Adrenal gland (tissue), 12 donors: Measurements from ENCODE around the gene IL17RC. TPM values are rescaled to one million over a fixed set of nuclear protein-coding genes. Genes with fewer than 3 reads are reported as not detected.
"Not testable (repeated sequence)": the region's sequence is repeated elsewhere in the genome, so short reads cannot be mapped to it uniquely, and the experiment has no call there.

Experiments used
- DNase-seq, 7 donors: peaks; one replicate each; pipeline ENCODE4 v3.0.0-alpha.2; 2019 to 2020
- H3K27ac ChIP-seq, 5 donors: fragments of 200-600 bp; sonication (generic) in 4 of 5; 1 replicate in 3 of 5; 2 replicates in 2 of 5; pipeline versions ENCODE4 v1.5.1 to v1.8.0; 2016 to 2020; ENCODE audit warnings: mild to moderate bottlenecking in 1 of 5
- H3K27me3 ChIP-seq: fragments of 200-600 bp; 2 replicates; pipeline ENCODE4 v1.8.0; 2021
- H3K36me3 ChIP-seq, 2 donors: fragments of 200-600 bp; replicated peaks in 1 of 2; 1 replicate in 1 of 2; 2 replicates in 1 of 2; pipeline versions ENCODE4 v1.5.1 to v1.8.0; 2018 to 2022
- H3K4me1 ChIP-seq, 2 donors: fragments of 200-600 bp; replicated peaks in 1 of 2; 1 replicate in 1 of 2; 2 replicates in 1 of 2; pipeline versions ENCODE4 v1.5.1 to v1.8.0; 2018 to 2021
- H3K4me3 ChIP-seq, 4 donors: fragments of 200-600 bp; sonication (generic) in 3 of 4; one replicate each; pipeline ENCODE4 v1.5.1; 2016 to 2018
- H3K9me3 ChIP-seq, 3 donors: fragments of 200-600 bp; sonication (generic) in 1 of 3; replicated peaks in 1 of 3; 1 replicate in 2 of 3; 2 replicates in 1 of 3; pipeline versions ENCODE4 v1.5.1 to v1.8.0; 2016 to 2021
- CTCF ChIP-seq, 6 experiments: fragments of 450-650 bp in 4 of 6; fragments of 200-600 bp in 2 of 6; sonication (generic) in 1 of 6; IDR thresholded peaks; 1 replicate in 5 of 6; 2 replicates in 1 of 6; pipeline versions ENCODE4 v1.5.1 to v1.8.0; 2016 to 2021; ENCODE audit warnings: antibody characterized with exemption in 6 of 6, mild to moderate bottlenecking in 2 of 6, moderate library complexity in 1 of 6
- POLR2A ChIP-seq, 2 donors: fragments of 450-650 bp; IDR thresholded peaks; one replicate each; pipeline ENCODE4 v1.6.1; 2017; ENCODE audit warnings: antibody characterized with exemption in 2 of 2, mild to moderate bottlenecking in 2 of 2, moderate library complexity in 1 of 2
- WGBS, 4 donors: extraction: QIAGEN DNeasy Blood & Tissue Kit in 2 of 4; methylation state at CpG; one replicate each; pipeline versions ENCODE4 v1.1.5 to v1.1.7; 2013 to 2017; 5-methylcytosine and 5-hydroxymethylcytosine counted together
- intact Hi-C, 2 donors: fragments of 100-400 bp; cut with DNase I; formaldehyde crosslinking; loops; one replicate each; pipeline versions ENCODE4 v1.14.1 to v1.15.0; 2022 to 2023
- polyA plus RNA-seq, 3 donors: library from polyadenylated mRNA; stranded (reverse); fragments of 200-250 nt in 2 of 3; fragments of 350-450 nt in 1 of 3; fragmentation: Illumina TruSeq in 1 of 3; extraction: RNeasy Lipid Tissue Mini Kit (QIAGEN cat#74804) in 1 of 3; gene quantifications; one replicate each; pipeline ENCODE4 v1.2.3, GENCODE V29; 2013 to 2014
- total RNA-seq, 9 donors: library from RNA; depleted of rRNA in 4 of 9; stranded (reverse); fragments of >200 nt in 4 of 9; fragments of 120-200 nt in 1 of 9; fragmentation: NEBNext Ultra II Directional in 1 of 9; extraction: Animal tissue kit (Norgen Biotek cat#: 25700) in 1 of 9; gene quantifications; one replicate each; pipeline versions ENCODE4 v1.1.0 to v1.2.4, GENCODE V29; 2013 to 2023
- donor health status: healthy with polysubstance abuse.
- donor health status: Bipolar disorder and iron deficiency.
- donor health status: DM: yes; HTN: yes; CAD: no.
- donor health status: DM: no; HTN: no; CAD: no.
- donor health status: DM: no; HTN: no; CAD: no.
- donor health status: DM: yes; HTN: yes; CAD: no.

IL17RC gene
- total and polyA plus RNA-seq, 12 donors, result 20.5 to 283 (median 90.4) TPM

DNA sequence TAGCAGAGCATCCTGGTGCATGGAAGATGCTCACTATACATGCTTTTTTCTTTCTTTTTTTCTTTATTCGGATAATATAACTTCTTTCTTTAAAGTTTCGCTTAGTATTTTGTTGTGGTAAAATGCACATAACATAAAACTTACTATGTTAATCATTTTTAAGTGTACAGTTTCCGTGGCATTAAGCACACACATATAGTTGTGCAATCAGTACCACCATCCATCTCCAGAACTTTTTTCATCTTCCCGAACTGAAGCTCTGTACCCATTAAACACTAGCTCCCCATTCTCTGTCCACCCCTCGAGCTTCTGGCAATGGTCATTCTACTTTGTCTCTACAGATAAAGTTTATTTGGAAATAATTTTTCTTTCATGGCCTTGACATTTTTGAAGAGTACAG lies 27.5 kb upstream of the IL17RC start:
- DNase-seq, result peak in 2 of 7 donors; percentile 26 to 49
- 48 to 52% (median 50%) methylated on average over 5 of the region's 5 CpGs for WGBS, 4 donors
- Histone ChIP-seq H3K4me1 (peaks cover 19 to 52% of the 10 kb centered on the region in 2 donors), H3K27ac (peak overlapping the region in 4 of 5 donors; percentile 51 to 98 (median 94)), H3K27me3 (no peaks in the 10 kb centered on the region), H3K9me3 (no peaks in the 10 kb centered on the region), H3K36me3 (peaks cover 0 to 13% of the 10 kb centered on the region in 2 donors), H3K4me3 (no peak overlapping the region)
- intact Hi-C loops, result no loop called here
- TF ChIP-seq CTCF (IDR thresholded peaks at IDR 0.05) (no peak), POLR2A (IDR thresholded peaks at IDR 0.05) (no peak)

- DNase-seq, result peak; percentile 90 to 96 (median 91)
- intact Hi-C loops, result no loop called here
- Histone ChIP-seq H3K27ac (peak within 1 kb of the TSS; percentile 75 to 98 (median 93)), H3K27me3 (no peaks in the 10 kb centered on the region), H3K9me3 (no peaks in the 10 kb centered on the region), H3K4me1 (peaks cover 19 to 48% of the 10 kb centered on the region in 2 donors), H3K4me3 (peak within 1 kb of the TSS; percentile 70 to 99 (median 90)), H3K36me3 (peaks cover 0 to 13% of the 10 kb centered on the region in 2 donors)
- 0 to 8% (median 0%) methylated on average over 1 to 62 of the region's 62 CpGs for WGBS, 4 donors
- TF ChIP-seq CTCF (IDR thresholded peaks at IDR 0.05), result no peak
- TF ChIP-seq POLR2A (IDR thresholded peaks at IDR 0.05), result peak; percentile 87 to 96
Measured at GRCh38 chr3:9890249-9891071, 26.4 kb upstream of the IL17RC start, which contains the start of gene JAGN1. JAGN1 (plus strand) TSS chr3:9890610; CDS start chr3:9890723, 113 bp downstream.

DNA sequence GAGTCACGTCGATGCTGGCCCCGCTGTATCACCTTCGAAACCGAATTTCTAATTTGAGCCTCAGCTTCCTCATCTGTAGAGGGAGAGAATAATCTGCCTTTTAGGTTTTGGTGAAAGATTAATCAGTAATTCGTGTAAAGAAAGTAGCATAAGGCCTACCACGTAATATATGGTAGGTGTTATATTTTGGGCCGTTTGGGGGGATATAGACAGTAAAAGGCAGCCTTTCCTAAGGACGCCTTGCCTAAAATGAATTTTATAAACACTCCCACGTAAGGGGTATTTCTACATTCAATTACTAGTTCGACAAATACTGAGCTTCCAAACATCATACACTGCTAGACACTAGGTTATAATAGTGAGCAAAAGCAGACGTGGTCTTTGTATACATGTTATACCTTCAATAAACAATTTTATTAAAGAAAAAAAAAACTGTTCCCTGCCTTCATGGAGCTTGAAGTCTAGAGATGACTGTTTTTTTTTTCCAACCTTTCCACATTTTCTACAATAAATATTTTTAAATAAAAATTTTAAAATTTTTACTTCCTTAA lies 25.8 kb upstream of the IL17RC start:
- TF ChIP-seq POLR2A (IDR thresholded peaks at IDR 0.05) (no peak), CTCF (IDR thresholded peaks at IDR 0.05) (no peak)
- DNase-seq, result no peak
- Histone ChIP-seq H3K27ac (peak overlapping the region; percentile 75 to 98 (median 93)), H3K36me3 (peaks cover 0 to 13% of the 10 kb centered on the region in 2 donors), H3K9me3 (no peaks in the 10 kb centered on the region), H3K4me3 (peak overlapping the region; percentile 70 to 99 (median 90)), H3K27me3 (no peaks in the 10 kb centered on the region), H3K4me1 (peaks cover 19 to 48% of the 10 kb centered on the region in 2 donors)
- intact Hi-C loops, result no loop called here
- WGBS, 4 donors, result 10 to 15% (median 10%) methylated on average over 10 to 12 of the region's 12 CpGs

DNA sequence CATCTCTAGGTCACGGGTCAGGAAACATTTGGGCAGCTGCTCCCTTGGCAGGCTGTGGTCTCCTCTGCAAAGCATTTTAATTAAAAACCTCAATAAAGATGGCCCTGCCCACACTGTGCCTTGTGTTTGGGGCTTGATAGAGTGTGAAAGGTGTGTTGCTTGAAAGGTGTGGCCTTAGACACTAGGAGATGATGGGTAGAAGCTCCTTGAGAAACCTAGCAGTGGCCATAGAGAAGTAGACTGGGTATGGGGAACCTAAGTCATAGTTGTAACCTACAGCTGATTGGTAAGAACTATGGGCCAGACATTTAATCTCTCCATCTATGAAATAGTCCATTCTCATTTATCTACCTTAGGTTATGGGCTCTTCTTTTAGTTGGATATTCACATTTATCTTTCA lies 23.2 kb upstream of the IL17RC start:
- H3K4me1 ChIP-seq, result peaks cover 33 to 56% of the 10 kb centered on the region in 2 donors
- no peak overlapping the region for H3K4me3 ChIP-seq
- no peaks in the 10 kb centered on the region for H3K9me3 ChIP-seq
- DNase-seq, result no peak
- H3K36me3 ChIP-seq, result peaks cover 0 to 13% of the 10 kb centered on the region in 2 donors
- WGBS, 4 donors, result 58 to 74% (median 71%) methylated on average over 1 of the region's 1 CpG
- H3K27ac ChIP-seq, result peak overlapping the region in 3 of 5 donors; percentile 20 to 70 (median 39)
- intact Hi-C loops, result no loop called here
- no peak for TF ChIP-seq CTCF (IDR thresholded peaks at IDR 0.05)
- no peak for TF ChIP-seq POLR2A (IDR thresholded peaks at IDR 0.05)
- H3K27me3 ChIP-seq, result no peaks in the 10 kb centered on the region

DNA sequence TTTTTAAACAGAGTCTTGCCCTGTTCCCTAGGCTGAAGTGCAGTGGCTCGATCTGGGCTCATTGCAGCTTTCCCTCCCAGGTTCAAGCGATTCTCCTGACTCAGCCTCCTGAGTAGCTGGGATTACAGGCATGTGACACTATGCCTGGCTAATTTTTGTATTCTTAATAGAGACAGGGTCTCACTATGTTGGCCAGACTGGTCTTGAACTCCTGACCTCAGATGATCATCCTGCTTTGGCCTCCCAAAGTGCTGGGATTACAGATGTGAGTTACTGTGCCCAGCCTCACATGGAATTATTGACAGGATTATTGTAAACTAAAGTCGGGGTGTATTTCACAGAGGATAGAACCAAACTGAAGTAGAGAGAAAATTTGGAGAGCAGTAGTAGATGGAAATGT lies 21.2 kb upstream of the IL17RC start:
- WGBS, 4 donors, result 97 to 100% (median 99%) methylated on average over 2 to 3 of the region's 3 CpGs
- H3K36me3 ChIP-seq, result peaks cover 0 to 13% of the 10 kb centered on the region in 2 donors
- H3K4me3 ChIP-seq, H3K9me3 ChIP-seq, H3K27ac ChIP-seq, DNase-seq, H3K27me3 ChIP-seq, intact Hi-C loops: not testable (repeated sequence)
- H3K4me1 ChIP-seq, result peaks cover 22 to 44% of the 10 kb centered on the region in 2 donors

- H3K4me3 ChIP-seq, intact Hi-C loops, H3K9me3 ChIP-seq, H3K27me3 ChIP-seq, DNase-seq: not testable (repeated sequence)
- Histone ChIP-seq H3K27ac (peak overlapping the region in 1 of 5 donors; percentile 66), H3K36me3 (peaks cover 0 to 13% of the 10 kb centered on the region in 2 donors), H3K4me1 (peaks cover 22 to 35% of the 10 kb centered on the region in 2 donors)
- 92 to 95% (median 94%) methylated on average over 9 to 10 of the region's 10 CpGs for WGBS, 4 donors
Measured at GRCh38 chr3:9896755-9897407, 20.0 kb upstream of the IL17RC start.
